ENCODE data around the gene CGRRF1.

- TF ChIP-seq CTCF (IDR thresholded peaks at IDR 0.05) = no peak
- TF ChIP-seq POLR2A (IDR thresholded peaks at IDR 0.05) = no peak
Observed at GRCh38 chr14:54570047-54570446, 60.3 kb downstream of the CGRRF1 start.

Measured in prostate gland (tissue), 2 donors.